ENCODE data around the gene FBXO11.

DNA sequence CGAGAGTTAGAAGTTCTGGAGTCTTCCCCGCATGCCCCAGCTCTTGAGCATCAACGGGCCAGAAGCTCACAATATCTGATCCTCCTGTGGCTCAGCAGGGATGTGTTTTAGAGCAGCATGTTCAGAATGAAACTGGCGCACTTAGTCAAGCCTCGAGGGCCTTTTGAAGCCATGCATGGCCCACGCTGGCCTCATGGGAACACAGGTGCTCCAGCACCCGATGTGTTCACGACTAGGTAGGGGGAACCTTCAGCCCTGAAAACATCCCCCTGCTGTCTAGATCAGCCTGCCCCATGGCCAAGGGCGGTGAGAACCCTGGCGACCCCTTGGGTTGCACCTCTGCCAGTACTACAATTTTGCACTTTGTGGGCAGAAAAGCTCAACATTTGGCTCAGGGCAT lies 90.5 kb downstream of the FBXO11 start:
- TF ChIP-seq, protein P1, sequence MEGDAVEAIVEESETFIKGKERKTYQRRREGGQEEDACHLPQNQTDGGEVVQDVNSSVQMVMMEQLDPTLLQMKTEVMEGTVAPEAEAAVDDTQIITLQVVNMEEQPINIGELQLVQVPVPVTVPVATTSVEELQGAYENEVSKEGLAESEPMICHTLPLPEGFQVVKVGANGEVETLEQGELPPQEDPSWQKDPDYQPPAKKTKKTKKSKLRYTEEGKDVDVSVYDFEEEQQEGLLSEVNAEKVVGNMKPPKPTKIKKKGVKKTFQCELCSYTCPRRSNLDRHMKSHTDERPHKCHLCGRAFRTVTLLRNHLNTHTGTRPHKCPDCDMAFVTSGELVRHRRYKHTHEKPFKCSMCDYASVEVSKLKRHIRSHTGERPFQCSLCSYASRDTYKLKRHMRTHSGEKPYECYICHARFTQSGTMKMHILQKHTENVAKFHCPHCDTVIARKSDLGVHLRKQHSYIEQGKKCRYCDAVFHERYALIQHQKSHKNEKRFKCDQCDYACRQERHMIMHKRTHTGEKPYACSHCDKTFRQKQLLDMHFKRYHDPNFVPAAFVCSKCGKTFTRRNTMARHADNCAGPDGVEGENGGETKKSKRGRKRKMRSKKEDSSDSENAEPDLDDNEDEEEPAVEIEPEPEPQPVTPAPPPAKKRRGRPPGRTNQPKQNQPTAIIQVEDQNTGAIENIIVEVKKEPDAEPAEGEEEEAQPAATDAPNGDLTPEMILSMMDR (IDR thresholded peaks at IDR 0.05) = no peak
- TF ChIP-seq EP300 (IDR thresholded peaks at IDR 0.05) = no peak

All from tibial nerve (tissue), 4 donors.